A549 (cell line): Measurements from ENCODE around the gene RNF144A. TPM values are rescaled to one million over a fixed set of nuclear protein-coding genes. Genes with fewer than 3 reads are reported as not detected.

Source experiments
- ATAC-seq, 2 experiments: fragments of 200-7000 bp in 1 of 2; fragments of >200 bp in 1 of 2; cut with Nextera tagmentation in 1 of 2; cut with Tn5 transposase in 1 of 2; 3 replicates each; pipeline versions ENCODE4 v1.8.0 to v1.9.1; 2018 to 2020; ENCODE audit warnings: mild to moderate bottlenecking in 1 of 2, moderate library complexity in 1 of 2
- CTCF ChIA-PET: fragments of 300-600 bp; sonication (Branson Sonifier 250); formaldehyde crosslinking; extraction: SDS; loops from one replicate; lab custom pipeline; 2021; ENCODE audit warnings: antibody characterized with exemption, inconsistent platforms; lab: Yijun Ruan, JAX
- POLR2A ChIA-PET: fragments of 350-600 bp; formaldehyde crosslinking; extraction: SDS; loops from one replicate; lab custom pipeline; 2021; ENCODE audit warnings: antibody characterized with exemption, inconsistent platforms; lab: Yijun Ruan, JAX
- DNase-seq, 2 experiments: peaks; one replicate each; pipeline versions ENCODE4 v3.0.0 to v3.0.0-alpha.2; 2011 to 2016; ENCODE audit warnings: low read depth in 1 of 2, low spot score in 1 of 2
- FAIRE-seq: peaks from 2 replicates; lab custom pipeline; 2011; peaks lifted over from hg19 to GRCh38; lab: Jason Lieb, UNC
- H3K27ac ChIP-seq, 2 experiments: fragments of >200 bp; sonication (Bioruptor Twin); formaldehyde crosslinking; 3 replicates each; pipeline ENCODE4 v1.5.1; 2016 to 2017
- H3K4me1 ChIP-seq: fragments of >200 bp; sonication (Bioruptor Twin); formaldehyde crosslinking; 3 replicates; pipeline ENCODE4 v1.6.1; 2016
- H3K4me2 ChIP-seq: fragments of >200 bp; sonication (Bioruptor Twin); formaldehyde crosslinking; 3 replicates; pipeline ENCODE4 v1.6.1; 2016
- H3K4me3 ChIP-seq: fragments of >200 bp; sonication (Bioruptor Twin); formaldehyde crosslinking; 3 replicates; pipeline ENCODE4 v1.5.1; 2016
- H3K9me3 ChIP-seq: fragments of >200 bp; sonication (Bioruptor Twin); formaldehyde crosslinking; 3 replicates; pipeline ENCODE4 v1.6.1; 2016
- ATOH8 ChIP-seq: fragments of 250-450 bp; sonication (Bioruptor Pico); IDR thresholded peaks from 2 replicates; pipeline ENCODE4 v1.5.0; 2020; ENCODE audit warnings: low read depth, mild to moderate bottlenecking, moderate library complexity
- CEBPB ChIP-seq, 2 experiments: fragments of >200 bp in 1 of 2; sonication (Bioruptor Twin) in 1 of 2; formaldehyde crosslinking in 1 of 2; IDR thresholded peaks; 2 replicates each; pipeline ENCODE4 v1.6.1; 2012 to 2016
- EHF ChIP-seq: fragments of 250-450 bp; sonication (Bioruptor Pico); IDR thresholded peaks from 2 replicates; pipeline ENCODE4 v1.5.0; 2020; ENCODE audit warnings: mild to moderate bottlenecking
- EP300 ChIP-seq, 2 experiments: fragments of >200 bp; sonication (Bioruptor Twin); formaldehyde crosslinking; IDR thresholded peaks; 2 replicates in 1 of 2; 3 replicates in 1 of 2; pipeline ENCODE4 v1.6.1; 2016 to 2017
- FOSB ChIP-seq: fragments of 250-450 bp; sonication (Bioruptor Pico); IDR thresholded peaks from 2 replicates; pipeline ENCODE4 v1.5.0; 2020; ENCODE audit warnings: mild to moderate bottlenecking, moderate library complexity
- GATA3 ChIP-seq: IDR thresholded peaks from 2 replicates; pipeline ENCODE4 v1.6.1; 2012; ENCODE audit warnings: borderline replicate concordance
- JUN ChIP-seq, 2 experiments: fragments of >200 bp; sonication (Bioruptor Twin); formaldehyde crosslinking; IDR thresholded peaks; 2 replicates in 1 of 2; 3 replicates in 1 of 2; pipeline ENCODE4 v1.6.1; 2016 to 2017
- JUNB ChIP-seq: fragments of >200 bp; sonication (Bioruptor Twin); formaldehyde crosslinking; IDR thresholded peaks from 2 replicates; pipeline ENCODE4 v1.6.1; 2016
- KDM1A ChIP-seq: fragments of 200-600 bp; sonication (generic); IDR thresholded peaks from 2 replicates; pipeline ENCODE4 v1.6.1; 2016; ENCODE audit warnings: low read depth, mild to moderate bottlenecking
- KDM5A ChIP-seq: fragments of 200-600 bp; sonication (generic); IDR thresholded peaks from 2 replicates; pipeline ENCODE4 v1.6.1; 2016; ENCODE audit warnings: antibody characterized with exemption, mild to moderate bottlenecking
- MAFK ChIP-seq: fragments of 450-650 bp; IDR thresholded peaks from 2 replicates; pipeline ENCODE4 v1.6.1; 2014; ENCODE audit not compliant: partially characterized antibody
- MYC ChIP-seq: IDR thresholded peaks from 2 replicates; pipeline ENCODE4 v1.6.1; 2012; ENCODE audit warnings: mild to moderate bottlenecking, inconsistent platforms, low read length, improper control_type of control experiment, borderline replicate concordance
- NPAS2 ChIP-seq: fragments of 250-450 bp; sonication (Bioruptor Pico); IDR thresholded peaks from 2 replicates; pipeline ENCODE4 v1.8.0; 2022; ENCODE audit warnings: mild to moderate bottlenecking, moderate library complexity, borderline replicate concordance
- RARB ChIP-seq: fragments of 250-450 bp; sonication (Bioruptor Pico); IDR thresholded peaks from 2 replicates; pipeline ENCODE4 v1.8.0; 2021; ENCODE audit warnings: mild to moderate bottlenecking, moderate library complexity
- RCOR1 ChIP-seq: fragments of 150-350 bp; IDR thresholded peaks from 2 replicates; pipeline ENCODE4 v1.6.1; 2014; ENCODE audit warnings: antibody characterized with exemption, low read length, low read depth
- REST ChIP-seq: fragments of 200-600 bp; sonication (generic); IDR thresholded peaks from 2 replicates; pipeline ENCODE4 v1.6.1; 2016; ENCODE audit warnings: antibody characterized with exemption, mild to moderate bottlenecking, moderate library complexity
- RFX5 ChIP-seq: fragments of 450-650 bp; IDR thresholded peaks from 2 replicates; pipeline ENCODE4 v1.7.1; 2014; ENCODE audit warnings: antibody characterized with exemption, mild to moderate bottlenecking, moderate library complexity
- RNF2 ChIP-seq: fragments of 200-600 bp; sonication (generic); IDR thresholded peaks from 2 replicates; pipeline ENCODE4 v1.6.1; 2016; ENCODE audit warnings: low read depth, mild to moderate bottlenecking, antibody characterized with exemption, moderate library complexity, borderline replicate concordance
- SMC3 ChIP-seq: fragments of >200 bp; sonication (Bioruptor Twin); formaldehyde crosslinking; IDR thresholded peaks from 3 replicates; pipeline ENCODE4 v1.6.1; 2018; ENCODE audit warnings: inconsistent platforms
- ZC3H11A ChIP-seq: fragments of 450-650 bp; IDR thresholded peaks from 2 replicates; pipeline ENCODE4 v1.6.1; 2014; ENCODE audit warnings: antibody characterized with exemption, mild to moderate bottlenecking
- ZFP36 ChIP-seq: fragments of 450-650 bp; IDR thresholded peaks from 2 replicates; pipeline ENCODE4 v1.6.1; 2014; ENCODE audit warnings: borderline replicate concordance; ENCODE audit not compliant: partially characterized antibody
- ZNF302 ChIP-seq: fragments of 250-450 bp; sonication (Bioruptor Pico); IDR thresholded peaks from 2 replicates; pipeline ENCODE4 v1.9.0; 2021; ENCODE audit warnings: inconsistent platforms, mild to moderate bottlenecking, moderate library complexity
- ZSCAN20 ChIP-seq: fragments of 250-450 bp; sonication (Bioruptor Pico); IDR thresholded peaks from 2 replicates; pipeline ENCODE4 v1.8.0; 2022; ENCODE audit warnings: mild to moderate bottlenecking, moderate library complexity
- WGBS: methylation state at CpG from one replicate; pipeline ENCODE4 v1.1.6; 2017; ENCODE audit errors: missing lambda C conversion rate; 5-methylcytosine and 5-hydroxymethylcytosine counted together
- polyA plus RNA-seq, 4 experiments: library from polyadenylated mRNA; depleted of rRNA in 3 of 4; stranded (reverse); fragments of >200 nt; fragmentation: RNase III in 1 of 4; extraction: RNeasy Plus Mini Kit Qiagen cat#74134 plus additional on column Dnase treatment in 1 of 4; gene quantifications; 2 replicates in 3 of 4; 3 replicates in 1 of 4; pipeline ENCODE4 v1.2.3, GENCODE V29; 2011 to 2017

RNF144A gene
- polyA plus RNA-seq, 2 of the 4 experiments (the other 2 are of a cell fraction) = 4.4 to 9.6 TPM

GRCh38 chr2:7060631-7061449 lies 143.6 kb downstream of the RNF144A start (continued):
- no peak for TF ChIP-seq MYC
- TF ChIP-seq RARB = no peak
- TF ChIP-seq CEBPB (IDR thresholded peaks at IDR 0.05) = no peak
- no peak for TF ChIP-seq MAFK
- no peak for TF ChIP-seq KDM1A
- no peak for TF ChIP-seq ZNF302 (CRISPR knock-in tag)
- TF ChIP-seq RFX5 = no peak
- TF ChIP-seq KDM5A = no peak
- TF ChIP-seq SMC3 = no peak

- CTCF ChIA-PET = interaction anchor here (0.9 to 2.2 kb wide), 2 partner anchors 12 to 17 kb away, joined by 3 to 7 read pairs; no protein-coding TSS in a partner anchor
- DNase-seq (no peak), ATAC-seq (no peak), FAIRE-seq (no peak)
- Histone ChIP-seq H3K4me1 (no peaks in the 10 kb centered on the region), H3K9me3 (no peaks in the 10 kb centered on the region; the same call in 2 of the 3 replicates), H3K27ac (no peak overlapping the region), H3K4me2 (no peak overlapping the region), H3K4me3 (no peak overlapping the region)
- POLR2A ChIA-PET = no interaction called here
- no peak for TF ChIP-seq KDM5A
- no peak for TF ChIP-seq ZC3H11A
- no peak for TF ChIP-seq MYC
- no peak for TF ChIP-seq EP300 (IDR thresholded peaks at IDR 0.05)
- TF ChIP-seq RNF2 = no peak
- TF ChIP-seq EHF (CRISPR knock-in tag) = no peak
- no peak for TF ChIP-seq RCOR1
- WGBS = 12% methylated on average over 3 of the region's 3 CpGs
Measured at GRCh38 chr2:7061450-7061789, 144.2 kb downstream of the RNF144A start.

- H3K4me3 ChIP-seq = no peak overlapping the region
- no peak for FAIRE-seq
- CTCF ChIA-PET = interaction anchor here (0.9 to 2.2 kb wide), 4 partner anchors 10 to 17 kb away, joined by 3 to 7 read pairs (median 4); no protein-coding TSS in a partner anchor
- WGBS = 22% methylated on average over 3 of the region's 3 CpGs
- no peak overlapping the region for H3K27ac ChIP-seq
- TF ChIP-seq ATOH8 (CRISPR knock-in tag) = no peak
- TF ChIP-seq, all 56 proteins: peak for 0
- DNase-seq = no peak
- POLR2A ChIA-PET = no interaction called here
- H3K4me1 ChIP-seq = no peaks in the 10 kb centered on the region
- H3K4me2 ChIP-seq = no peak overlapping the region
- no peaks in the 10 kb centered on the region; the same call in 2 of the 3 replicates for H3K9me3 ChIP-seq
- no peak for ATAC-seq
Measured at GRCh38 chr2:7061921-7062320, 144.7 kb downstream of the RNF144A start.

- DNase-seq (no peak), FAIRE-seq (no peak), ATAC-seq (no peak)
- H3K4me3 ChIP-seq = no peak overlapping the region
- no peak for TF ChIP-seq GATA3
- no peak for TF ChIP-seq REST
- TF ChIP-seq FOSB (CRISPR knock-in tag) = no peak
- TF ChIP-seq ZSCAN20 (CRISPR knock-in tag) = no peak
- no peak for TF ChIP-seq MAFK
- no peak for TF ChIP-seq JUN (IDR thresholded peaks at IDR 0.05)
- TF ChIP-seq JUNB = no peak
- TF ChIP-seq ZFP36 = no peak
- TF ChIP-seq NPAS2 (CRISPR knock-in tag) = no peak
- H3K9me3 ChIP-seq = no peaks in the 10 kb centered on the region
- no peak overlapping the region for H3K27ac ChIP-seq
- H3K4me2 ChIP-seq = no peak overlapping the region
- H3K4me1 ChIP-seq = no peaks in the 10 kb centered on the region
- ChIA-PET CTCF (interaction anchor here (0.8 kb wide), 1 partner anchor 30 kb away, joined by 4 read pairs; no protein-coding TSS in a partner anchor), POLR2A (no interaction called here)
- WGBS = 4% methylated on average over 3 of the region's 3 CpGs
Measured at GRCh38 chr2:7063789-7064188, 146.6 kb downstream of the RNF144A start.
